Liver (tissue), 9 donors: Measurements from ENCODE around the gene TBC1D1. TPM values are rescaled to one million over a fixed set of nuclear protein-coding genes. Genes with fewer than 3 reads are reported as not detected.

ENCODE experiments used
- DNase-seq: peaks from one replicate; pipeline ENCODE4 v3.0.0-alpha.2; 2017; ENCODE audit warnings: low spot score
- H3K27ac ChIP-seq, 2 donors: one replicate each; pipeline ENCODE4 v1.7.0; 2013; ENCODE audit warnings: inconsistent platforms in 2 of 2, low read length in 2 of 2, control low read depth in 1 of 2, low read depth in 1 of 2, mild to moderate bottlenecking in 1 of 2
- H3K27me3 ChIP-seq, 4 donors: one replicate each; pipeline versions ENCODE4 v1.6.1 to v1.7.0; 2013; ENCODE audit warnings: low read length in 3 of 4, inconsistent platforms in 1 of 4, mild to moderate bottlenecking in 1 of 4, moderate library complexity in 1 of 4; ENCODE audit not compliant: control insufficient read depth in 4 of 4, insufficient read depth in 4 of 4
- H3K36me3 ChIP-seq, 4 donors: one replicate each; pipeline versions ENCODE4 v1.6.1 to v1.7.0; 2013; ENCODE audit warnings: low read length in 3 of 4, mild to moderate bottlenecking in 3 of 4, low read depth in 1 of 4, moderate library complexity in 1 of 4; ENCODE audit not compliant: control insufficient read depth in 4 of 4, insufficient read depth in 3 of 4
- H3K4me1 ChIP-seq, 4 donors: one replicate each; pipeline versions ENCODE4 v1.6.1 to v1.7.0; 2013; ENCODE audit warnings: low read length in 3 of 4, mild to moderate bottlenecking in 3 of 4, moderate library complexity in 1 of 4; ENCODE audit not compliant: control insufficient read depth in 4 of 4, insufficient read depth in 4 of 4
- H3K4me3 ChIP-seq, 3 donors: one replicate each; pipeline versions ENCODE4 v1.6.1 to v1.7.0; 2013; ENCODE audit warnings: low read length in 3 of 3, control low read depth in 1 of 3, low read depth in 1 of 3, mild to moderate bottlenecking in 1 of 3
- H3K9ac ChIP-seq, 2 donors: one replicate each; pipeline ENCODE4 v1.7.0; 2013; ENCODE audit warnings: low read length in 2 of 2, mild to moderate bottlenecking in 2 of 2, moderate library complexity in 2 of 2, control low read depth in 1 of 2, low read depth in 1 of 2
- H3K9me3 ChIP-seq, 4 donors: one replicate each; pipeline versions ENCODE4 v1.6.1 to v1.7.0; 2013; ENCODE audit warnings: low read length in 3 of 4; ENCODE audit not compliant: control insufficient read depth in 4 of 4
- EGR1 ChIP-seq, 2 donors: IDR thresholded peaks; 2 replicates each; pipeline ENCODE4 v1.6.1; 2016 to 2018; ENCODE audit warnings: antibody characterized with exemption in 2 of 2, low read depth in 2 of 2
- FOXA1 ChIP-seq: IDR thresholded peaks from 2 replicates; pipeline ENCODE4 v1.6.1; 2016; ENCODE audit warnings: antibody characterized with exemption
- FOXA2 ChIP-seq: IDR thresholded peaks from 2 replicates; pipeline ENCODE4 v1.6.1; 2016; ENCODE audit warnings: antibody characterized with exemption
- GABPA ChIP-seq, 2 donors: IDR thresholded peaks in 1 of 2; conservative IDR thresholded peaks in 1 of 2; 2 replicates each; pipeline ENCODE4 v1.6.1; 2016; ENCODE audit warnings: antibody characterized with exemption in 2 of 2, mild to moderate bottlenecking in 1 of 2, moderate library complexity in 1 of 2
- HNF4A ChIP-seq, 2 donors: conservative IDR thresholded peaks; 2 replicates each; pipeline ENCODE4 v1.6.1; 2016; ENCODE audit warnings: antibody characterized with exemption in 2 of 2, mild to moderate bottlenecking in 2 of 2
- HNF4G ChIP-seq: IDR thresholded peaks from 2 replicates; pipeline ENCODE4 v1.6.1; 2016; ENCODE audit warnings: antibody characterized with exemption
- JUND ChIP-seq, 2 donors: IDR thresholded peaks; 2 replicates each; pipeline ENCODE4 v1.6.1; 2016; ENCODE audit warnings: antibody characterized with exemption in 2 of 2
- NR2F2 ChIP-seq: IDR thresholded peaks from 2 replicates; pipeline ENCODE4 v1.6.1; 2016; ENCODE audit warnings: antibody characterized with exemption
- RAD21 ChIP-seq, 2 donors: IDR thresholded peaks; 2 replicates each; pipeline ENCODE4 v1.6.1; 2016; ENCODE audit warnings: antibody characterized with exemption in 2 of 2, mild to moderate bottlenecking in 2 of 2
- RXRA ChIP-seq, 2 donors: IDR thresholded peaks; 2 replicates each; pipeline ENCODE4 v1.6.1; 2017 to 2018; ENCODE audit warnings: antibody characterized with exemption in 2 of 2, mild to moderate bottlenecking in 1 of 2
- SP1 ChIP-seq: IDR thresholded peaks from 2 replicates; pipeline ENCODE4 v1.6.1; 2018; ENCODE audit warnings: antibody characterized with exemption, mild to moderate bottlenecking
- TAF1 ChIP-seq: conservative IDR thresholded peaks from 2 replicates; pipeline ENCODE4 v1.6.1; 2016; ENCODE audit warnings: antibody characterized with exemption, mild to moderate bottlenecking
- YY1 ChIP-seq: IDR thresholded peaks from 2 replicates; pipeline ENCODE4 v1.6.1; 2016; ENCODE audit warnings: antibody characterized with exemption, mild to moderate bottlenecking
- WGBS: extraction: QIAGEN DNeasy Blood & Tissue Kit; methylation state at CpG from one replicate; pipeline ENCODE4 v1.1.7; 2013; 5-methylcytosine and 5-hydroxymethylcytosine counted together
- polyA plus RNA-seq, 2 donors: library from polyadenylated mRNA; stranded (reverse) in 1 of 2; unstranded in 1 of 2; fragments of 200-250 nt in 1 of 2; fragments of >200 nt in 1 of 2; fragmentation: Nextera tagmentation in 1 of 2; extraction: Ambion mirVana in 1 of 2; gene quantifications; one replicate each; pipeline versions ENCODE4 v1.2.1 to v1.2.3, GENCODE V29; 2013 to 2015
- total RNA-seq, 2 donors: library from RNA; depleted of rRNA; stranded (reverse); fragments of >200 nt; gene quantifications; one replicate each; pipeline ENCODE4 v1.2.3, GENCODE V29; 2014
- TF ChIP-seq, protein P1 (sequence below): IDR thresholded peaks from 2 replicates; pipeline ENCODE4 v1.6.1; 2016; ENCODE audit warnings: antibody characterized with exemption, mild to moderate bottlenecking
- TF ChIP-seq, protein P2 (sequence below): IDR thresholded peaks from 2 replicates; pipeline ENCODE4 v1.6.1; 2016; ENCODE audit warnings: antibody characterized with exemption
- TF ChIP-seq, protein P3 (sequence below): IDR thresholded peaks from 2 replicates; pipeline ENCODE4 v1.6.1; 2016; ENCODE audit warnings: antibody characterized with exemption
- TF ChIP-seq, protein P4 (sequence below): IDR thresholded peaks from 2 replicates; pipeline ENCODE4 v1.6.1; 2016; ENCODE audit warnings: antibody characterized with exemption
- TF ChIP-seq, protein P5 (sequence below): fragments of 150-350 bp; IDR thresholded peaks from 2 replicates; pipeline ENCODE4 v1.5.1; 2017; ENCODE audit warnings: improper control_type of control experiment, low read depth, low read length; ENCODE audit not compliant: missing input control
- donor health status: healthy.
- donor health status: healthy.
- donor health status: healthy.
- donor health status: healthy.
- donor health status: healthy.

TBC1D1 gene
- total and polyA plus RNA-seq, 4 donors, result 15.6 to 41.4 (median 20.9) TPM

DNA sequence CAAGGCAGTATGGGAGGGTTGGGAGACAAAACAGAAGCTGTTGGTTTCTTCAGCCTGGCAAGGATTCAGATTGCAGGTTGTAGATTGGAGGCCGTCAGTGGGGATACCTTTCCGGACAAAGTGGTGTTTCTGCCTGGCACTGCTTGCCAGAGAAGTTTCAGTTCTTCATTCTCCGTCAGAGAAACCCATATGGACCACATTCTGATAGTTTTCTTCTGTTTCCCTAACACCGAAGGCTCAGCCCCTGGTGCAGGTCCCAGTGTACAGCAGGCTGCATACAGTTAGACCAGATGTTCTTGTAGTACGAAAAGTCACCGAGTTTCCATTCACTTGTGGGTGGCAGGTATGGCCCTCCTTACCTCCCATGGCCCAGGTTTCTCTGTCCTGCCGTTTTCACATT, 176.6 kb downstream of the TBC1D1 start:
- WGBS, result 91% methylated on average over 7 of the region's 7 CpGs
- no peak overlapping the region for H3K9ac ChIP-seq
- H3K9me3 ChIP-seq, result no peaks in the 10 kb centered on the region
- peaks cover 3 to 17% (median 9%) of the 10 kb centered on the region in 4 donors for H3K4me1 ChIP-seq
- no peak for TF ChIP-seq YY1
- H3K4me3 ChIP-seq, result no peak overlapping the region
- no peaks in the 10 kb centered on the region for H3K27me3 ChIP-seq
- no peak for DNase-seq
- H3K36me3 ChIP-seq, result peaks cover 0 to 10% (median 2%) of the 10 kb centered on the region in 4 donors
- H3K27ac ChIP-seq, result no peak overlapping the region

DNA sequence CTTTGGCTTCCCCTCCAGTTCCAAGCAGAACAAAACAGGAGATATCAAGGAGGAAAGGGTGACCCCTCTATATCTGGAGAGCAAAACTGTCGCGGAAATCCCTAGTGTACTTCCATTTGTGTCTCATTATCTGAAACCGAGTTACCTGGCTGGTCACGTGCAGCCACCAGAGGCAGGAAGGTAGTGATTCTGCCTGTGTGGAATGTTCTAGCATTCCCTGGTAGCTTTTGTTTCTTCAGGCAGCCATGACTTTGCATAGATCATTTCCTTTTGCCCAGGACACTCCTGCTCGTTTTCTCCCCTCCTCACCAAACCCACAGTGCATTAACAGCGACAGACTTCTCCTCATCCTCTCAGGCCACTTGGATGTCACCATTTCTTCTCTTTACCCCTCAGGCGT, 177.2 kb downstream of the TBC1D1 start:
- H3K9me3 ChIP-seq, result no peaks in the 10 kb centered on the region
- H3K4me1 ChIP-seq, result peaks cover 3 to 10% (median 6%) of the 10 kb centered on the region in 4 donors
- H3K27ac ChIP-seq, result no peak overlapping the region
- H3K9ac ChIP-seq, result no peak overlapping the region
- no peak for TF ChIP-seq RAD21 (IDR thresholded peaks at IDR 0.05)
- no peak for TF ChIP-seq EGR1 (IDR thresholded peaks at IDR 0.05; ENCODE audit: low read depth in 2 of 2)
- TF ChIP-seq, protein P1, sequence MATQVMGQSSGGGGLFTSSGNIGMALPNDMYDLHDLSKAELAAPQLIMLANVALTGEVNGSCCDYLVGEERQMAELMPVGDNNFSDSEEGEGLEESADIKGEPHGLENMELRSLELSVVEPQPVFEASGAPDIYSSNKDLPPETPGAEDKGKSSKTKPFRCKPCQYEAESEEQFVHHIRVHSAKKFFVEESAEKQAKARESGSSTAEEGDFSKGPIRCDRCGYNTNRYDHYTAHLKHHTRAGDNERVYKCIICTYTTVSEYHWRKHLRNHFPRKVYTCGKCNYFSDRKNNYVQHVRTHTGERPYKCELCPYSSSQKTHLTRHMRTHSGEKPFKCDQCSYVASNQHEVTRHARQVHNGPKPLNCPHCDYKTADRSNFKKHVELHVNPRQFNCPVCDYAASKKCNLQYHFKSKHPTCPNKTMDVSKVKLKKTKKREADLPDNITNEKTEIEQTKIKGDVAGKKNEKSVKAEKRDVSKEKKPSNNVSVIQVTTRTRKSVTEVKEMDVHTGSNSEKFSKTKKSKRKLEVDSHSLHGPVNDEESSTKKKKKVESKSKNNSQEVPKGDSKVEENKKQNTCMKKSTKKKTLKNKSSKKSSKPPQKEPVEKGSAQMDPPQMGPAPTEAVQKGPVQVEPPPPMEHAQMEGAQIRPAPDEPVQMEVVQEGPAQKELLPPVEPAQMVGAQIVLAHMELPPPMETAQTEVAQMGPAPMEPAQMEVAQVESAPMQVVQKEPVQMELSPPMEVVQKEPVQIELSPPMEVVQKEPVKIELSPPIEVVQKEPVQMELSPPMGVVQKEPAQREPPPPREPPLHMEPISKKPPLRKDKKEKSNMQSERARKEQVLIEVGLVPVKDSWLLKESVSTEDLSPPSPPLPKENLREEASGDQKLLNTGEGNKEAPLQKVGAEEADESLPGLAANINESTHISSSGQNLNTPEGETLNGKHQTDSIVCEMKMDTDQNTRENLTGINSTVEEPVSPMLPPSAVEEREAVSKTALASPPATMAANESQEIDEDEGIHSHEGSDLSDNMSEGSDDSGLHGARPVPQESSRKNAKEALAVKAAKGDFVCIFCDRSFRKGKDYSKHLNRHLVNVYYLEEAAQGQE, result no peak
- TF ChIP-seq NR2F2, result no peak
- TF ChIP-seq, protein P2, sequence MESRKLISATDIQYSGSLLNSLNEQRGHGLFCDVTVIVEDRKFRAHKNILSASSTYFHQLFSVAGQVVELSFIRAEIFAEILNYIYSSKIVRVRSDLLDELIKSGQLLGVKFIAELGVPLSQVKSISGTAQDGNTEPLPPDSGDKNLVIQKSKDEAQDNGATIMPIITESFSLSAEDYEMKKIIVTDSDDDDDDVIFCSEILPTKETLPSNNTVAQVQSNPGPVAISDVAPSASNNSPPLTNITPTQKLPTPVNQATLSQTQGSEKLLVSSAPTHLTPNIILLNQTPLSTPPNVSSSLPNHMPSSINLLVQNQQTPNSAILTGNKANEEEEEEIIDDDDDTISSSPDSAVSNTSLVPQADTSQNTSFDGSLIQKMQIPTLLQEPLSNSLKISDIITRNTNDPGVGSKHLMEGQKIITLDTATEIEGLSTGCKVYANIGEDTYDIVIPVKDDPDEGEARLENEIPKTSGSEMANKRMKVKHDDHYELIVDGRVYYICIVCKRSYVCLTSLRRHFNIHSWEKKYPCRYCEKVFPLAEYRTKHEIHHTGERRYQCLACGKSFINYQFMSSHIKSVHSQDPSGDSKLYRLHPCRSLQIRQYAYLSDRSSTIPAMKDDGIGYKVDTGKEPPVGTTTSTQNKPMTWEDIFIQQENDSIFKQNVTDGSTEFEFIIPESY, result no peak
- no peak for TF ChIP-seq JUND (IDR thresholded peaks at IDR 0.05)
- TF ChIP-seq, protein P3, sequence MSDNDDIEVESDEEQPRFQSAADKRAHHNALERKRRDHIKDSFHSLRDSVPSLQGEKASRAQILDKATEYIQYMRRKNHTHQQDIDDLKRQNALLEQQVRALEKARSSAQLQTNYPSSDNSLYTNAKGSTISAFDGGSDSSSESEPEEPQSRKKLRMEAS, result no peak
- no peak for TF ChIP-seq FOXA2
- no peak for TF ChIP-seq TAF1
- TF ChIP-seq RXRA (IDR thresholded peaks at IDR 0.05), result no peak
- TF ChIP-seq SP1, result no peak
- TF ChIP-seq HNF4A (conservative IDR thresholded peaks at IDR 0.05), result no peak
- no peak for TF ChIP-seq FOXA1
- no peak for TF ChIP-seq HNF4G
- TF ChIP-seq YY1, result no peak
- TF ChIP-seq, protein P4, sequence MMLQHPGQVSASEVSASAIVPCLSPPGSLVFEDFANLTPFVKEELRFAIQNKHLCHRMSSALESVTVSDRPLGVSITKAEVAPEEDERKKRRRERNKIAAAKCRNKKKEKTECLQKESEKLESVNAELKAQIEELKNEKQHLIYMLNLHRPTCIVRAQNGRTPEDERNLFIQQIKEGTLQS, result no peak
- TF ChIP-seq, protein P5, sequence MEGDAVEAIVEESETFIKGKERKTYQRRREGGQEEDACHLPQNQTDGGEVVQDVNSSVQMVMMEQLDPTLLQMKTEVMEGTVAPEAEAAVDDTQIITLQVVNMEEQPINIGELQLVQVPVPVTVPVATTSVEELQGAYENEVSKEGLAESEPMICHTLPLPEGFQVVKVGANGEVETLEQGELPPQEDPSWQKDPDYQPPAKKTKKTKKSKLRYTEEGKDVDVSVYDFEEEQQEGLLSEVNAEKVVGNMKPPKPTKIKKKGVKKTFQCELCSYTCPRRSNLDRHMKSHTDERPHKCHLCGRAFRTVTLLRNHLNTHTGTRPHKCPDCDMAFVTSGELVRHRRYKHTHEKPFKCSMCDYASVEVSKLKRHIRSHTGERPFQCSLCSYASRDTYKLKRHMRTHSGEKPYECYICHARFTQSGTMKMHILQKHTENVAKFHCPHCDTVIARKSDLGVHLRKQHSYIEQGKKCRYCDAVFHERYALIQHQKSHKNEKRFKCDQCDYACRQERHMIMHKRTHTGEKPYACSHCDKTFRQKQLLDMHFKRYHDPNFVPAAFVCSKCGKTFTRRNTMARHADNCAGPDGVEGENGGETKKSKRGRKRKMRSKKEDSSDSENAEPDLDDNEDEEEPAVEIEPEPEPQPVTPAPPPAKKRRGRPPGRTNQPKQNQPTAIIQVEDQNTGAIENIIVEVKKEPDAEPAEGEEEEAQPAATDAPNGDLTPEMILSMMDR, result no peak
- no peak for TF ChIP-seq GABPA (IDR thresholded peaks at IDR 0.05 in 1 of 2, conservative IDR thresholded peaks at IDR 0.05 in 1 of 2)
- H3K27me3 ChIP-seq, result no peaks in the 10 kb centered on the region
- DNase-seq, result no peak
- H3K36me3 ChIP-seq, result peaks cover 0 to 10% (median 2%) of the 10 kb centered on the region in 4 donors
- H3K4me3 ChIP-seq, result no peak overlapping the region
- 82% methylated on average over 7 of the region's 7 CpGs for WGBS
